HepG2 (cell line): ENCODE results near the gene RUSF1. TPM values are rescaled to one million over a fixed set of nuclear protein-coding genes. Genes with fewer than 3 reads are reported as not detected.

ENCODE experiments used
- BCL6 ChIP-seq: IDR thresholded peaks from 2 replicates; pipeline ENCODE4 v1.6.1; 2016; ENCODE audit warnings: missing genetic modification reagents, missing compliant biosample characterization
- BRCA1 ChIP-seq: sonication (generic); formaldehyde crosslinking; IDR thresholded peaks from 2 replicates; pipeline ENCODE4 v1.4.0; 2020; ENCODE audit warnings: missing genetic modification reagents
- CEBPZ ChIP-seq: IDR thresholded peaks from 2 replicates; pipeline ENCODE4 v1.6.1; 2012; ENCODE audit warnings: low read length, improper control_type of control experiment
- CREM ChIP-seq, 2 experiments: sonication (generic) in 1 of 2; formaldehyde crosslinking in 1 of 2; IDR thresholded peaks; 2 replicates each; pipeline versions ENCODE4 v1.4.0 to v1.6.1; 2016 to 2020; ENCODE audit warnings: antibody characterized with exemption in 1 of 2, mild to moderate bottlenecking in 1 of 2, missing genetic modification reagents in 1 of 2
- EEA1 ChIP-seq: sonication (generic); formaldehyde crosslinking; IDR thresholded peaks from 2 replicates; pipeline ENCODE4 v1.5.1; 2020; ENCODE audit warnings: mild to moderate bottlenecking, missing genetic modification reagents, borderline replicate concordance
- HIVEP1 ChIP-seq: sonication (generic); formaldehyde crosslinking; IDR thresholded peaks from 2 replicates; pipeline ENCODE4 v1.4.0; 2020; ENCODE audit warnings: mild to moderate bottlenecking, missing genetic modification reagents
- HNRNPLL ChIP-seq: fragments of 200-400 bp; formaldehyde crosslinking; IDR thresholded peaks from 2 replicates; pipeline ENCODE4 v1.6.1; 2017; ENCODE audit warnings: mild to moderate bottlenecking, low read depth, low read length; ENCODE audit not compliant: poor library complexity, severe bottlenecking
- JARID2 ChIP-seq: sonication (generic); formaldehyde crosslinking; IDR thresholded peaks from 2 replicates; pipeline ENCODE4 v1.8.1; 2023; ENCODE audit warnings: missing genetic modification reagents, inconsistent platforms; ENCODE audit not compliant: insufficient replicate concordance
- MBNL3 ChIP-seq: fragments of 250-450 bp; sonication (Bioruptor Pico); conservative IDR thresholded peaks from 2 replicates; pipeline ENCODE4 v1.8.0; 2022; ENCODE audit warnings: mild to moderate bottlenecking, inconsistent platforms
- MEF2D ChIP-seq: sonication (generic); formaldehyde crosslinking; IDR thresholded peaks from 2 replicates; pipeline ENCODE4 v1.5.1; 2020; ENCODE audit warnings: mild to moderate bottlenecking, missing genetic modification reagents
- MLXIP ChIP-seq: sonication (generic); formaldehyde crosslinking; IDR thresholded peaks from 2 replicates; pipeline ENCODE4 v1.9.0; 2021; ENCODE audit warnings: missing genetic modification reagents, borderline replicate concordance
- SOX6 ChIP-seq, 2 experiments: fragments of 450-650 bp in 1 of 2; sonication (generic) in 1 of 2; formaldehyde crosslinking in 1 of 2; IDR thresholded peaks; 2 replicates each; pipeline versions ENCODE4 v1.4.0 to v1.6.1; 2017 to 2020; ENCODE audit warnings: antibody characterized with exemption in 1 of 2, mild to moderate bottlenecking in 1 of 2, missing genetic modification reagents in 1 of 2
- ZFY ChIP-seq: sonication (generic); formaldehyde crosslinking; IDR thresholded peaks from 2 replicates; pipeline ENCODE4 v1.4.0; 2020; ENCODE audit warnings: missing genetic modification reagents
- ZNF343 ChIP-seq: sonication (generic); formaldehyde crosslinking; IDR thresholded peaks from 2 replicates; pipeline ENCODE4 v1.4.0; 2020; ENCODE audit warnings: mild to moderate bottlenecking, missing genetic modification reagents
- ZNF549 ChIP-seq: sonication (generic); formaldehyde crosslinking; IDR thresholded peaks from 2 replicates; pipeline ENCODE4 v1.5.0; 2020; ENCODE audit warnings: missing genetic modification reagents
- ZNF652 ChIP-seq: IDR thresholded peaks from 2 replicates; pipeline ENCODE4 v1.6.1; 2016; ENCODE audit warnings: low read depth, borderline replicate concordance
- ZNF678 ChIP-seq: sonication (generic); formaldehyde crosslinking; IDR thresholded peaks from 2 replicates; pipeline ENCODE4 v1.4.0; 2020; ENCODE audit warnings: mild to moderate bottlenecking, missing genetic modification reagents
- polyA plus RNA-seq, 8 experiments: library from polyadenylated mRNA; depleted of rRNA in 3 of 8; stranded (reverse) in 7 of 8; unstranded in 1 of 8; fragments of >200 nt; fragmentation: Illumina TruSeq in 4 of 8; extraction: Trizol in 4 of 8; gene quantifications; 2 replicates each; pipeline versions ENCODE4 v1.2.1 to v1.2.3, GENCODE V29; 2011 to 2016; ENCODE audit warnings: low read depth in 4 of 8, missing spikeins in 1 of 8, mixed read lengths in 1 of 8; ENCODE audit not compliant: insufficient read depth in 1 of 8
- total RNA-seq, 5 experiments: library from RNA; depleted of rRNA; stranded (reverse); fragments of >200 nt; fragmentation: Illumina TruSeq; extraction: Trizol; gene quantifications; 2 replicates each; pipeline ENCODE4 v1.2.3, GENCODE V29; 2016; ENCODE audit warnings: low read depth in 1 of 5
- TF ChIP-seq, protein P1 (sequence below): IDR thresholded peaks from 2 replicates; pipeline ENCODE4 v1.6.1; 2016; ENCODE audit warnings: control low read depth
- TF ChIP-seq, protein P2 (sequence below): sonication (generic); formaldehyde crosslinking; IDR thresholded peaks from 2 replicates; pipeline ENCODE4 v1.8.0; 2022; ENCODE audit warnings: mild to moderate bottlenecking, missing genetic modification reagents, moderate library complexity

Gene RUSF1
- total and polyA plus RNA-seq, 2 of the 13 experiments (the other 11 are each of a cell fraction or from before 2014, with no cell fraction given) = 40.8 to 50.2 TPM

GRCh38 chr16:31477220-31478216 is 30.7 kb downstream of the RUSF1 start (continued):
- TF ChIP-seq CEBPZ (no peak), HIVEP1 (CRISPR knock-in tag) (peak; percentile 31; the same call in 1 of the 2 replicates), JARID2 (peak; percentile 79), BRCA1 (CRISPR knock-in tag) (peak; percentile 27; the same call in 1 of the 2 replicates), CREM (IDR thresholded peaks at IDR 0.05) (peak; percentile 60; the same call in 1 of the 2 replicates), CREM (CRISPR knock-in tag; IDR thresholded peaks at IDR 0.05) (no peak), EEA1 (CRISPR knock-in tag) (0 out of 2 replicates have a peak, but pooled peaks have one; percentile 70), SOX6 (IDR thresholded peaks at IDR 0.05) (no peak), SOX6 (CRISPR knock-in tag; IDR thresholded peaks at IDR 0.05) (peak; percentile 77), MEF2D (CRISPR knock-in tag) (peak; percentile 91), ZNF652 (no peak), HNRNPLL (peak; percentile 70), ZNF343 (peak; percentile 83), ZNF549 (CRISPR knock-in tag) (no peak), MBNL3 (no peak), MLXIP (peak; percentile 44; the same call in 1 of the 2 replicates), ZFY (CRISPR knock-in tag) (peak; percentile 75), BCL6 (peak; percentile 91), ZNF678 (CRISPR knock-in tag) (peak; percentile 90; the same call in 1 of the 2 replicates)
- TF ChIP-seq, protein P1, sequence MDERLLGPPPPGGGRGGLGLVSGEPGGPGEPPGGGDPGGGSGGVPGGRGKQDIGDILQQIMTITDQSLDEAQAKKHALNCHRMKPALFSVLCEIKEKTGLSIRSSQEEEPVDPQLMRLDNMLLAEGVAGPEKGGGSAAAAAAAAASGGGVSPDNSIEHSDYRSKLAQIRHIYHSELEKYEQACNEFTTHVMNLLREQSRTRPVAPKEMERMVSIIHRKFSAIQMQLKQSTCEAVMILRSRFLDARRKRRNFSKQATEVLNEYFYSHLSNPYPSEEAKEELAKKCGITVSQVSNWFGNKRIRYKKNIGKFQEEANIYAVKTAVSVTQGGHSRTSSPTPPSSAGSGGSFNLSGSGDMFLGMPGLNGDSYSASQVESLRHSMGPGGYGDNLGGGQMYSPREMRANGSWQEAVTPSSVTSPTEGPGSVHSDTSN = no peak
- TF ChIP-seq, protein P2, sequence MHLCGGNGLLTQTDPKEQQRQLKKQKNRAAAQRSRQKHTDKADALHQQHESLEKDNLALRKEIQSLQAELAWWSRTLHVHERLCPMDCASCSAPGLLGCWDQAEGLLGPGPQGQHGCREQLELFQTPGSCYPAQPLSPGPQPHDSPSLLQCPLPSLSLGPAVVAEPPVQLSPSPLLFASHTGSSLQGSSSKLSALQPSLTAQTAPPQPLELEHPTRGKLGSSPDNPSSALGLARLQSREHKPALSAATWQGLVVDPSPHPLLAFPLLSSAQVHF (CRISPR knock-in tag) = no peak
